NCI-H1417 (cell line): ENCODE results near the gene EMID1.
"Not testable (repeated sequence)": the region's sequence is repeated elsewhere in the genome, so short reads cannot be mapped to it uniquely, and the experiment has no call there.

Source experiments
- DNase-seq, 3 experiments: peaks; one replicate each; lab custom pipeline; 2025; lab: John Stamatoyannopoulos, UW

The EMID1 gene

DNA sequence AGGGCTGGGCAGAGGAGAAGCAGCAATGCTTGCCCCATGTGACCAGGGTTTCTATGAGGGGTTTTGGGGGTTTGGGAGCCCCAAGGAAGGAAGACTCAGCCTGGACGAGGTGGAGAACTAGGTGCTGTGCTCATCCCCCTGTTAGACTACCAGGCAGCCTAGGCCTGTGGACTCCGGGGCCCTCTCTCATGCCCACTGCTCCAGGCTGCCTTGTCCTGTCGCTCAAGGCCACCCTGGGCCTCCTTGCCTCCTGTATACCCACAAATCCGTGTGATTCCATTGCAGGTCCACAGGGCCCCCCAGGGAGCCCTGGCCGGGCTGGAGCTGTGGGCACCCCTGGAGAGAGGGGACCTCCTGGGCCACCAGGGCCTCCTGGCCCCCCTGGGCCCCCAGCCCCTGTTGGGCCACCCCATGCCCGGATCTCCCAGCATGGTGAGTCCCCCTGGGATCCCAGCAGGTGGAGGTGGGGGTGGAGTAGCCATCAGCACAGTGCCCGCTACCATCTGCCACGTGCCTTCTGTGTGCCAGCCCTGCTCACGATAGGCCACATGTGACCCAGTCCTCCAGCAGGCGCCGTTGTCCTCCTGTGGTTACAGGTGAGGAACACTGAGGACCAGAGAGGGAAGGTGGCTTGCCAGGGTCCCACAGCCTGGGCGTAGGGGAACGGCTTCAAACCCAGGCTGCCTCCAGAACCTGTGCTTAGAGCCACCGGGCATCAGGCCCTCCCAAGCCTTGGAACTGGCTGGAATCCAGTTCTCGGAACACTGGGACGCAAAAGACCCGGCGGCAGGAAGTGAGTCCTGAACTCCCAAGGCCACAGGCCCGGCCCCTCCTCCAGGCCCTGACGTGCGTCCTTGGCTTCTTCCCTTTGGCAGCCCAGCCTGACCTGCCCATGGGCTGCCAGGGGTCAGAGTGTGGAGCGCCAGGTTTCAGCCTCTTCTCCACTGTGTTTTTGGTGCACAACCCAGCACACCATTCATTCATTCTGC lies 26.6 kb downstream of the EMID1 start:
- DNase-seq, result no peak

DNA sequence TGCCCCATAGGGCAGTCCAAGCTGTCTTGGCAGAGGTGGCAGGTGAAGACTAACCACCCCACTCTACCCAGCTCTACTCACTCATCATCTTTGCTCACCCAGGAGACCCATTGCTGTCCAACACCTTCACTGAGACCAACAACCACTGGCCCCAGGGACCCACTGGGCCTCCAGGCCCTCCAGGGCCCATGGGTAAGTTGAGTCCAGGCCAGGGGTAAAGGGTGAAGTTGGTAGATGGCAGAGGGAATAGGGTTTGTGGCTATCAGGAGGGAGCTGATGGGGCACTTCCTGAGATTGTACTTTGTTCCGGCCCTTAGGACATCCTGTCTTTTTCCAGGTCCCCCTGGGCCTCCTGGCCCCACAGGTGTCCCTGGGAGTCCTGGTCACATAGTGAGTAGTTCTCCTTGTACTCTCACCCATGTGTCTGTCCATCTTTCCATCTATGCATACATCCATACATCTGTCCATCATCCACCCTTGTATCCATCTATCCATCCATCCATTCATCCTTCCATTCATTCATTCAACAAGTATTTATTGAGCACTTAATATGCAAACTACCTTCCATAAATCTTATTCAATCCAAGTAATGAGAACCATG lies 27.7 kb downstream of the EMID1 start:
- no peak for DNase-seq

DNA sequence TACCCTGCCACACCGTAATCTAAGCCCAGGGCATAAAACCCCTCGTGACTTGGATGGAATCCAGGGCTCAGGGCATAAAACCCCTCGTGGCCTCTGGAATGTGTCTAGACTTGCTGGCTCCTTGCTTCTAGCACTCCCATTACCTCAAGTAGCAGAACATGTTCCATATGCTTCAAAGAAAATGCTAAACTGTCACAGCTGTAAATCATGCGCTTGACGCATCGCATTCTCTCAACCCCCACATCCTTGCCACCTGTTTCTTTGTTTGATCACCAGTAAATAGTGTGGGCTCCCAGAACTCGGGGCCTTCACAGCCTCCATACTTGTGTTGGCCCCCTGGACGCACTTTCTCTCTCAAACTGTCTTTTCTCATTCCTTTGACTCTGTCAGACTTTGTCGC lies 34.8 kb downstream of the EMID1 start:
- DNase-seq, result peak in 1 of 3 experiments; percentile 43

DNA sequence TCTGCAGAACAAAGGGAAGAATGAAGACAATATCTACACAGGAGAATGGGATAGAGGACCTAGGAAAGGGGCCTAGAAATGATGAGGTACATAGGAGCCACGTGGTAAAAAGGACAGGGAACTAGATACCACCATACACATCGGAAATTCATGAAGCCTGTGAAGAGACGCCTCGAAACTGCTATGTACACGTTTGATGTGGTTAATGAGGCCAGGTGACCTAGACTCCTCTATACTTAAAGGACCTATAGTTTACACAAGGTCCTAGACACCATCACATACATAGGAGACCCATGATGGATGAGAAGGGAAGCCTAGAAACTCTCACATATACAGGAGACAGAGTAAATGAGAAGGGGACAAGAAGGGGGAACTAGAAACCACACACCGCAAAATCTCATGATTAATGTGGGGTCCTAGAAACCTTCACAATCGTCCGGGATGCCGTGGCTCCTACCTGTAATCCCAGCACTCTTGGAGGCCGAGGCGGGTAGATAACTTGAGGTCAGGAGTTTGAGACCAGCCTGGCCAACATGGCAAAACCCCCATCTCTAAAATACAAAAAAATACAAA lies 38.3 kb downstream of the EMID1 start:
- DNase-seq, result no peak

DNA sequence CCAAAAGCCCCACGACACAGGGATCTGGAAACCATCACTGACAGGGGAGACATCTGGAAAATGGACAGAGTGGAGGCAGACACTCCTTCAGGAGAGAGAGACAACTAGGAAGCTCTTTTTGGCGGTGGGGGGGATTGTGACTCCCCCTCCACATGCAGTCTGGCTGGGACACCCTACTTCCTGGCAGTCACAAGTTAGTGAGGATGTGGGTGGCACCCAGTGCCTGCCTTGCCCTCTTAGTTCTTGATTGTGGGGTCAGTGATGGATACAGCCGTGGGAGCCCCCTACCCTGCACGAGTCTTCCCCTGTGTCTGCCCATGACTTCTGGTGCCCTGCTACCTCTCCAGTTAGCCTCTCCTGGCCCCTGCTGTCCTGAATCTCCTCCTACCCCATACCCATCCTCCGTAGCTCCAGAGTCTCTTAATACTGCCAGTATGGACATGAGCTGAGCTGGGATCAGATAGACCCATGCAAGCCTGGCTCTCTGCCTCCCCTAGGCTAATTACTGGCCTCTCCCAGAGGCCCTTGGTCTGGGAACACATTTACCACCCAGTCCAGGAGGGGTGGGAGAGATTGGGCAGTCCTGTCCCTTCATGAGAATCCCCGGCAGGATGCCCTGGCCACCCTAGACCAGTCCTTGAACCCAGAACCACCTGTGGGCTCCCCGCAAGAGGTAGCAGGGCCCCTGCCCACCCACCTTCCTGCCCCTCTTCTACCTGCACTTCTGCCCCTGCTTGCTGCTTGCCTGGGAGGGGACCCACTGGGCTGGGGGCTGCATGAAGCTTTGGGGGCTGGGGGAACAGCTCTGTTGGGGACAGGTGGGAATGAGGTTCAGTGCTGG lies 39.3 kb downstream of the EMID1 start:
- DNase-seq, result no peak

DNA sequence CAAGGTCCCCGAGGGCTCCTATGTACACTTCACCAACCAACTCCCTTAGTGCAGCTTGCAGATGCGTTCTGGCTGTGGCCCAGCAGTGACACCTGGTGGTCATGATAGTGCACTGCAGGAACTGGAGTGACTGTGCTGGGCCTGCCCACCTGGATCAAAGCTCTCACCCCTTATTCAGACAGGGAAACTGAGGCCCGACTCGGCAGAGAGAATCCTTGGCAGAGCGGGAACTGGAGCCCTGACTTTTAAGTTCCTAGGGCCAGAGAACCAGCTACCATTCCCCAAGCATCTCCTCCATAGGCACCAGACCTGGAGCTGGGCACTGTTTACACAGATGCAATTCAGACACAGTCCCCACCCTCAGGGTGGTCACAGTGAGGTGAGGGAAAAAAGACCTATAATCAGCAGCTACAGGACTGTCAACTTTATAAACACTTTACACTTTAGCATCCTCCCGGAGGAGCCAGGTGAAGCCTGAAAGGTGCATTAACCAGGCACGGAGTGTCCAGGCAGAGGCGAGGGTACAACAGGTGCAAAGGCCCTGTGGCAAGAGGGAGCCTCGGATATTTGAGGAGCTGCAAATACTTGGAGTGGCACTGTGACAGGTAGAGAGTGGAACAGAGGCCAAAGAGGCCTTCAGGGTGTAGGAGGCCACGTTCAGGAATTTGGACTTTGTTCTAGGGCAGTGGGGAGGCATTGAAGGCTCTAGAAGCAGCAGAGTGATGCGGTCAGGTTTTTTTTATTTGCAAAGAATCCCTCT lies 40.1 kb downstream of the EMID1 start:
- DNase-seq, result peak; percentile 10 to 62 (median 47)

DNA sequence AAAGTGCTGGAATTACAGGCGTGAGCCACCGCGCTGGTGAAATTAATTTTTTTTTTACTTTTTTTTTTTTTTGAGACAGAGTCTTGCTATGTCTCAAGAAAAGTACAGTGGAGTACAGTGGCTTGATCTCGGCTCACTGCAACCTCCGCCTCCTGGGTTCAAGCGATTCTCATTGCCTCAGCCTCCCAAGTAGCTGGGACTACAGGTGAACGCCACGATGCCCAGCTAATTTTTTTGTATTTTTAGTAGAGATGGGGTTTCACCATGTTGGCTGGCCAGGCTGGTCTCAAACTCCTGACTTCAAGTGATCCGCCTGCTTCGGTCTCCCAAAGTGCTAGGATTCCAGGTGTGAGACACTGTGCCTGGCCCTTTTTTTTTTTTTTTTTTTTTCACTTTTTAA lies 42.2 kb downstream of the EMID1 start:
- DNase-seq, result not testable (repeated sequence)

DNA sequence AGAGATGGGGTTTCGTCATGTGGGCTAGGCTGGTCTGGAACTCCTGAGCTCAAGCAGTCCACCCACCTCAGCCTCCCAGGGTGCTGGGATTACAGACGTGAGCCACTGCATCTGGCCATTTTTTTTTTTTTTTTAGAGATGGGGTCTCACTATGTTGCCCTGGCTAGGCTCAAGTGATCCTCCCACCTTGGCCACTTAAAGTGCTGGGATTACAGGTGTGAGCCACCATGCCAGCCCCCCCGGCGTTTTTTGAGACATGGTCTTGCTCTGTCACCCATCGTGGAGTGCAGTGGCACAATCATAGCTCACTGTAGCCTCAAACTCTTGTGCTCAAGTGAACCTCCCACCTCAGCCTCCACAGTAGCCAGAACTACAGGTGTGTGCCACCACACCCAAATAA lies 45.6 kb downstream of the EMID1 start:
- DNase-seq, result no peak

DNA sequence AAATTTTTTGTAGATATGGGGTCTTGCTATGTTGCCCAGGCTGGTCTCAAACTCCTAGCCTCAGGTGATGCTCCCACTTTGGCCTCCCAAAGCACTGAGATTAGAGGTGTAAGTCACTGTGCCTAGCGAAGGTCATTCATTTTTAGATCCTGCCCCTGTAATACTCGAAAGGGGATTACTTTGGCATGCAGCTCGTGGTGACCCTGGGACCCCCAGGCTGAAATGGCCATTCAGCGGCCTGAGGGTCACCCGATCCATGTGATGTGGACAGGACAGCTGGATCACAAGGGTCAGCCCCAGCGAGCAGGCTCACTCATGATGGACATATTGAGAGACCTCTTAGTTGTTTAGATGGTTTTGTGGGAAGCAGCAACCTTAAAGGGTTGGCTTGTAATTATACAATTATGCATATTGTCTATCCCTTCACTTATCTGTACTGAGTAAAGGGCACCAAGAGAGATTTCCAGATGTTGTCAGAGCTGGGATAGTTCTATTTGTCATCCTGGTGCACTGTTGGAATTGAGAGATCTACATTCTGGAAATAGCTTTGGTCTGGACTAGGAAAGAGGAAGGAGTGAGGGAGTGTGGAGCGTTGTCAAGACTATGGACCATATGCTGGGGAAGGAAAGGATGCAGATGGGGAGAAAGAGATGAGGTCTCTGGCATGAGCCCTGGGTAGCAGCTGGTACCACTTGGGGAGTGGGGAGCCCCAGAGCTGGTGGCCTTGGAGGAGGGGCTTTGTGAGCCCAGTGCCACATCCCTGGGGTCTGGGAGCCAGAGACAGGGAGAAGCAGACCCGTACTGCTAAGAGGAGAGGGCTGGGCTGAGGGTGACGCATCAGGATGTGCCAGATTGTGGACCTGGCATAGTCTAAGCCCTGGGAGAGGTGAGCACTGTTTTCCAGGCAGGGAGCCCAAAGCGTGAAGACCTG lies 46.5 kb downstream of the EMID1 start:
- no peak for DNase-seq

DNA sequence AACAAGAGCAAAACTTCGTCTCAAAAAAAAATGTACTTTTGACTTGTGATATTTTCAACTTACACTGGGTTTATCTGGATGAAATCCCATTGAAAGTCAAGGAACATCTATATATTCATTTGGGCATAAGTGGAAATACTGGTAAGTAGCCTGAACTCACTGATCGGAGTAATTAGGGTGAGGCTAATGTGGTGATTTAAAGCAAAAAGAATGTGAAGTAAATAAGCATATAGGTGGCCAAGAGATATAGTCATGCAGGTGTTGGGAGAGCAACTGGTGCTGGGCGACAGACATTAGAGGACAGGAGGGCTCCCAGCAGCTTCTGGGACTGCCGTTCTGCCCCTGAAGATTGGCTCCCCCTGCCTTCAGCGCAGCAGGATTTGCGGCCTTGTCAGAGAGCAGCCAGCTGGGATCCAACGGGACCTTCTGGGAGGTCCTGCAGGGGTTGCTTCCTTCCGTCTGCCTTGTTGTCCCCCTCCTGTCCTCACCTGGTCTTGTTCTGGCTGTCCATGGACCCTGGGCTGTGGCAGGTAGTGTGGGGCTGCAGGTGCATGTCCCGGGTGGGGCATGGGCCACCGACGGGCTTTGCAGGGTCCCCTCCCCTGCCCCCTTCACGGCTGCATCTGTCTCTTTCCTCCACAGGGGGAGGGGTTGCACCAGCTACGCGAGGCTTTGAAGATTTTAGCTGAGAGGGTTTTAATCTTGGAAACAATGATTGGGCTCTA lies 48.0 kb downstream of the EMID1 start:
- DNase-seq, result no peak

DNA sequence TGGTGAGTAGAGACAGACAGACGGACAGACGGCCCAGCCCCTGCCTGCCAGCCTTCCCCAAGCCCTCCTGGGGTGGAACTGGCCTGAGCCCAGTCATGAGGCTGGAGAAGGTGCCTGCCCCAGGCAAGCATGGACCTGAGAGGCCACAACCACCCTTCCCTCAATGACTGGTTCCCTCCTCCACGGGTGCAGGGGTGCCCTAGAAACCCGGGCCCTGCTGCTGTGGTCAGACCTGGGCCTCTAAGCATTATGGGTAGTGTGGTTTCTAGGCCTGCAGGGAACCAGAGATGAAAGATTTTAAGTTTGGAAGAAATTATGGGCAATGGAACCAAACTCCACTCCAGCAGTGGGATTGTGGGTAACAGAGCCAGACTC lies 48.6 kb downstream of the EMID1 start:
- no peak for DNase-seq

DNA sequence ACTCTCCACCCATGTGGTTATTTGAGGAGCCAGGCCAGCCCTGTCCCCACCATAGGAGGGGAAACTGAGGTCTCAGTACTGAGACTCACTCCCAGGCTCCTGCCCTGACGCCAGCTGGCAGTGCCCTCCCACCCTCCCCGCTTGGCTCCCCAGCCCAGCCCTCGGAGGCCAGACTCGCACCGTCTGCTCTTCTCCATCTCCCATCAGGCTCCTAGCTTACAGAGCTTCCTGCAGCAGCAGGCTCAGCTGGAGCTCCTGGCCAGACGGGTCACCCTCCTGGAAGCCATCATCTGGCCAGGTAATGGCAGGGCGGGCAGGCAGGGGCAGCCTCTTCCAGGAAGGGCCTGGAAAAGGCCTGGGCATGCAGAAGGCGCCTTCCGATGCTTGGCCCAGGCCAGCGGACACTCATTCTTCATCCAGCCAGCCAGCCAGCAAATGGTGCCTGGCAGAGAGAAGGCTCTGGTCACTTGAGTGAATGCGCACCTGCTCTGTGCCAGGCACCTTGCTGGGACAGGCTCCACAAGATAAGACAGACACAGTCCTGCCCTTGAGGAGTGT lies 49.4 kb downstream of the EMID1 start:
- no peak for DNase-seq

DNA sequence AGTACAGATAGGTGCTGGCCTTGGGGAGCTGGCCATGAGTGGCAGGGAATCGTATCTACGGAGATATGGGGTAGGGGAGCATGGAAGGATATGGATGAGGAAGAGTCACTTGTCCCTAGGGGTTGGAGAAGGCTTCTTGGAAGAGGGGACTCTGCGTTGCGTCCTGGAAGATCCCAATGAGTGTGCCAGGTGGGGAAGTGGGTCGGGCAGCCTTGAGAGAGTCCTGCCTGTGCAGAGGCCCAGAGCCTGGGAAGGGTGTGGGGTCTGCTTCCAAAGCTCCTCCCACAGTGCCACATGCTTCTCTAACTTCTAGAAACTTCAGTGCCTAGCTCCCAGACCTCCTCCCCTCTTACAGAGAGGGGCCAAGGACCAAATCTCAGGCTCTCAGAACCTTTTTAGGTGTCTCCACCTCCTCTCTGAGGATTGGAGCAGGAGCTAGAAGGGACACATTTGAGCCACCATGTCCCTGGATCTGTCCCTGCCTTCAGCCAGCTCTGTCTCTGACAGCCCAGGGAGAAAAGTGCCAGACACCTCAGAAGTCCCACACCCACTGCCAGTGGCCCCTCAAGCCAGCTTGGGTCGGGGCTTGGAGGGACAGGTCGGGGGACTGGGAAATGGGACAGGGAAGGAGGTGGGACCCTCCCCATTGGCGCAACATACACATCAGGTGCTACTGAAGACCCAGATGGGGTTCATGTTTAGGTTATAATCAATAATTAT lies 51.1 kb downstream of the EMID1 start:
- DNase-seq, result no peak

DNA sequence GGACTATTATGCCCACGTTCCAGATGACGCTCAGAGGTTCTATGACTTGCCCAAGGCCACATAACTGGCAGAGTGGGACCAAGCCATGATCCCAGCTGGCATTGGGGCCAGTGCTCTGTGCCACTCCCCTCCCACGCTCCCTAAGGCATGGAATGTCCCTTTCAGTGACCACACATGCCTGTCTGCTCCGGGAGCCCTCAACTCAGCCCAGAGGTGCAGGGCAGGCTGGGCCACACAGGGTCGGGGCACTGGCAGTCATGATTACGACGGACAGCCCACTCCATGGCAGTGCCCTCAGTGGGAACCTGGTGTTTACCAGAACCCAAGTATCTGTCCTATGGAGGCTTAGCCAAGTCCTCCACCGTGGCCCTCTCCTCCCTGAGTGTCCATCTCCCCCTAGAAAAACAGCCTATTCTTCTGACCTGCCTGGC lies 52.1 kb downstream of the EMID1 start:
- no peak for DNase-seq

DNA sequence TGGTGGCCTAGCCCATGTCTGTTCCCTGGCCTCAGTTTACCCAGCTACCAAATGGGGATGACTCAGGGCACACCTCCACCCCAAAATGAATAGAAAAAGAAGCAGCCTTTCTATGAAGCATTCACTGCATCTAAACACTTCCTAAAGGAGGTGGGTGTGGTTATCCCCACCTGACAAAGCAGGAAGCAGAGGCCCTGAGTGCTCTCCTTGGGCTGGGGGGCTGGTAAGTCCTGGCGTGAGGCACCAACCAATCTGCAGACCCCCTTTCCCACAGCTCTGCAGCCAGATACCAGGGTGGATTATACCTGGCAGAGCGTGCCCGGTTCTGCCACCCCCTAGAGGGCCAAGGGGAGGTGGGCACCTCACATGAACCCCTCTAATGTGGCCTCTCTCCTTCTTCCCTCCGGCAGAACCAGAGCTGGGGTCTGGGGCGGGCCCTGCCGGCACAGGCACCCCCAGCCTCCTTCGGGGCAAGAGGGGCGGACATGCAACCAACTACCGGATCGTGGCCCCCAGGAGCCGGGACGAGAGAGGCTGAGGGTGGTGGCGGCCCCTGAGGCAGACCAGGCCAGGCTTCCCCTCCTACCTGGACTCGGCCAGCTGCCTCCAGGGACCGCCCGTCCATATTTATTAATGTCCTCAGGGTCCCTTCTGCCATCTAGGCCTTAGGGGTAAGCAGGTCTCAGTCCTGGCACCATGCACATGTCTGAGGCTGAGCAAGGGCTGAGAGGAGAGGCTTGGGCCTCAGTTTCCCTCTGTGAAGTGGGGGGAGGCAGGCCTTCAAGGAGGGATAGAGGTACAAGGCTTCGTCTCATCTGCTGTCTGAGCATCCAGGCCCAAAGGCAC lies 52.9 kb downstream of the EMID1 start:
- no peak for DNase-seq

DNA sequence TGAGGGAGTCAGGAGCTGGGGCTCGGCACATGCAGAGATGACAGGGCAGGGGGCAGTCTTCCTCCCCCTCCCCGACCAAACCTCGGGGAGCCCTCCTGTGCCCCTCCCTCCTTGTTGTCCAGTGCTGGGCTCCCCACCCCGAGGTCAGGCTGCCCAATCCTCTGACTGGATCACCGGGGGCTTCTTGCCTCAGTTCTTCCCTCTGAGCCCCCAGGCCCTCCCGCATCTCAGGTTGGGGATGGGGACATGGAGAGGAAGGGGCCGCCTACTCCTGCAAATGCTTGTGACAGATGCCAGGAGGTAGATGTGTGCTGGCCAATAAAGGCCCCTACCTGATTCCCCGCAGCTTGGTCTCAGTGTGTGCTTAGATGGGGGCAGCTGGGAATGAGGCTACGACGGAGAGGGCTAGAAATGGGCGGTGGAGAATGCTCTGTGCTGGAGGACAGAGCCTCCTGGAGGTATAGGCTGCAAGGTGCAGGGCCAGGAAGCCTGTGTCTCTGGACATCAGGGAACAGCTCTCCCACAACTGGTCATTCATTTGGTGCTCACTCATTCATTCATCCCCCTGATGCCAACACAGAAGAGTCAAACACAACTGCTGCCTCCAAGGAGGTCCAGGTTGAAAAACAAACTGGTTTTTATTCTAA lies 53.7 kb downstream of the EMID1 start:
- DNase-seq, result no peak

DNA sequence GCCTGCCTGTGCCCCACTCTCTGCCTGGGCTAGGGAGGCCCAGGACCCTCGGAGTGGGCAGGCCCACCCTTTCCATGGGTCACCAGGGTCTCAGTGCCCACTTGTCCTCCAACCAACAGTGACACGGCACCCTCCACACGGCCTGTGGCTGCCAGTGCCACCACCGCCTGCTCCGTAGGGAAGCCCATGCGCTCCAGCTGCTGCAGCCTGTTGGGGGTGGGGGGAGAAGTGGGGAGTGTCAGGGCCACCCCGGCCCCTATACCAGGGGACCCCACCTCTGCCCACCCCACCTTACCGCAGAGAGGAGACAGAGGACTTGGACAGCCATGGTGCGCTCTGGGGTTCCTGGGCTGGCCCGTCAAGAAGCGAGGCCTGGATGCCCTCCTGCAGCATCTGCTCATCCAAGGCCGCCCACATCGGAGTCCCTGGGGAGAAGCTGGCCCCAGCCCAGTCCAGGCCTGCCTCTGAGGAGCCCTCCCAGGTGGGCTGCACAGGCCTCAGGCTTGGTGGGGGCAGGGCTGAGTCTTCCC lies 54.4 kb downstream of the EMID1 start:
- no peak for DNase-seq
